MG63 (cell line): ENCODE results near the gene EVI5L. TPM values are rescaled to one million over a fixed set of nuclear protein-coding genes. Genes with fewer than 3 reads are reported as not detected.
A peak's percentile ranks its signal among the peaks of the same experiment; 100 is the strongest.
"Not testable (repeated sequence)": the region's sequence is repeated elsewhere in the genome, so short reads cannot be mapped to it uniquely, and the experiment has no call there.

Source experiments
- DNase-seq: peaks from one replicate; pipeline ENCODE4 v3.0.0-alpha.2; 2020
- H3K27me3 ChIP-seq: fragments of 250-450 bp; sonication (Bioruptor Pico); 2 replicates; pipeline ENCODE4 v1.5.1; 2020; ENCODE audit warnings: mild to moderate bottlenecking, moderate library complexity
- H3K36me3 ChIP-seq: fragments of 250-450 bp; sonication (Bioruptor Pico); 2 replicates; pipeline ENCODE4 v1.5.1; 2020; ENCODE audit warnings: mild to moderate bottlenecking, moderate library complexity
- H3K4me3 ChIP-seq: fragments of 250-450 bp; sonication (Bioruptor Pico); 2 replicates; pipeline ENCODE4 v1.5.1; 2020; ENCODE audit warnings: mild to moderate bottlenecking, moderate library complexity
- H3K9me3 ChIP-seq: fragments of 250-450 bp; sonication (Bioruptor Pico); 2 replicates; pipeline ENCODE4 v1.5.1; 2020; ENCODE audit warnings: mild to moderate bottlenecking, moderate library complexity
- total RNA-seq: library from RNA; depleted of rRNA; stranded (reverse); fragments of >200 nt; shearing (Covaris generic); gene quantifications from 2 replicates; pipeline ENCODE4 v1.2.3, GENCODE V29; 2014; ENCODE audit warnings: low replicate concordance

Gene EVI5L
- total RNA-seq, 1 experiment from 2014 or later = 21.4 TPM

DNA sequence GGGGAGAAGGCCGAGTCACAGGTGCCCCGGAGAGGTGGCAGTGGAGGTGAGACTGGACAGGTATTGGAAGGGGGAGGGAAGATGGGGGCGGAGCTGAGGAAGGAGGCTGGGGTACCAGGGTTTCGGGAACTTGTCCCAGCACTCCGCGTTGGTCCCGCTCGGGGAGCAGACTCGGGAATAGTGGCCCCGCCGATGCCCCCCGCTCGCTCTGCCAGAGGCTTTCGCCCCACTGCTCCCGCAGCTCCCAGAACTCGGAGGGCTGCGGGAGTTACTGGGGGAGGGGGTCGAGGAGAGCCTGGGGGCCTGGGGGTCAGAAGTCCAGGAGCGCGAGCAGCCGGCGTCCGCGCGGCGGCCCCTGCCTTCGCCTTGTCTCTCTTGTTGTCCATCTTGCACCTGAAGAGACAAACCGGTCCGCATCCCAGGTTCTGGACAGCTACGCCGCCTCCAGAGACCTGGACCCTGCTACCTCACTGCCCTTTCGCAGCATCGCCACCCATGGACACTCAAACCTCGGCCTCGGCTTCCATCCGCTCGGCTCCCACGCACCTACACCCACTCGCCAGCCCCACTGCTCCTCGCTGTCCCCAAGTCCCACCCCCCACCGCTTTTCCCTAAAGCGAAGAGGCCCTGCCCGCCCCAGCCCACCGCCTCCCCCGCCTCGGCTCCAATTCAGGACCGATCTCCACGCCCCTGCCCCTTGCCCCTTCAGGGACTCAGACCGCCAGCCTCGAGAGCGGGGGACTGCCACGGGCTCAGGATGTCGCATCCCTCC, 43.5 kb downstream of the EVI5L start:
- Histone ChIP-seq H3K9me3 (no peaks in the 10 kb centered on the region), H3K4me3 (peak overlapping the region; percentile 20; the same call in 1 of the 2 replicates), H3K36me3 (no peaks in the 10 kb centered on the region), H3K27me3 (peaks cover 24% of the 10 kb centered on the region)
- no peak for DNase-seq

DNA sequence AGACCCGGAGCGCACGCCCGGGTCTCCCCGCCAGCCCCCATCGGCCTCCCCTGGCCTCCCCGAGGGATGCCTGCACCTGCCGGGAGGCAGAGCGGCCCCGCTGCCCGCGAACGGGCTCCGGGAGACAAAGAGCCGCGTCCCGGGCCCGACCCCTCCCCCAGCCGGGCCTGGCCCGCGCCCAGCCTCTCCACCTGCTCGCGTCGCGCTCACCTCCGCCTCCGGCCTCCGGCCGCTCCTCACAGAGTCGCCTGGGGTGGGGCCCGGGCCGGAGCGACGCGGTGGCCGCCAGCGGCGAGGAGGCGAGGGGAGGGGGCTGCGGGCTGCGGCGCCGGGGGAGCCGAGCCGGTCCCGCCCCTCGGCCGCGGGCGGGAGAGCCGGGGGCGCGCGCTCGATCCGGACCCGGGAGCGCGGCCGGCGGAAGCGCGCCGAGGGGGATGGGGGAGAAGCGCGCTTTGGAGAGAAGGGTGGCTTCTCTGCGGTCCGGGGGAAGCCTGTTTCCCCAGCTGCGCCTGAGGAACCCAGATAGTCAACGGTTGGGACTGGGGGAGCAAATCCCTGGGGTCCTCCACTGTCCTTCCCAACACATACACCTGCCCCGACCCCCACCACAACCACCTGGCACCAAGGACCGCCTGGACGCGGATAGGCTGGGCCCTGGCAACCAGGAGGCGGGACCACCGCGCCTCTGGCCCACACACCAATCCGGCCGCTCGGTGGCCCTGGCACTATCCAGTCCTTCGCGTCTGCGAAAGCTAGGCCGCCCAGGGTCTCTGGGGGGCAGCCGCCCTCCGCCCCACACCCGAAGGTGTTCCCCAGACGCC, 44.3 kb downstream of the EVI5L start, which contains the start of gene PRR36:
PRR36 (minus strand) TSS at position 315 of the 821 bp plus-strand sequence. CDS start 701 bp downstream, outside the sequence.
- H3K27me3 ChIP-seq = peaks cover 24% of the 10 kb centered on the region
- no peaks in the 10 kb centered on the region for H3K36me3 ChIP-seq
- no peaks in the 10 kb centered on the region for H3K9me3 ChIP-seq
- DNase-seq = peak; percentile 43
- H3K4me3 ChIP-seq = peak within 1 kb of the TSS; percentile 27

DNA sequence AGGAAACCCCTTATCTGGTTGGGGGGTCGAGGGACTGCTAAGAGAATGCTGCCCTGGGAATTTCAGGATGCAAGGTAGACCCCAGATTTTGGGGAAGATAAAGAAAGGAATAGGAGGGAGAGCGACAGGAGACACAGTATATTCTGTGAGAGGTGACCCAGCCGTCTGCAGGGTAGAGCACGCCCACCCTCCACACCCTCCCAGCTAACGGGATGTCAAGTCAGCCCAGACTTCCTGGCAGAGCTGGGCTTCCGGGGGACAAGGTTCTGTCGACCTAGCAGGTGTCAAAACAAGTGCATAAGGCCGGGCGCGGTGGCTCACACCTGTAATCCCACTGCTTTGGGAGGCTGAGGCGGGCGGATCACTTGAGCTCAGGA, 44.9 kb downstream of the EVI5L start:
- Histone ChIP-seq H3K9me3 (no peaks in the 10 kb centered on the region), H3K27me3 (peaks cover 24% of the 10 kb centered on the region), H3K36me3 (no peaks in the 10 kb centered on the region), H3K4me3 (no peak overlapping the region)
- no peak for DNase-seq

DNA sequence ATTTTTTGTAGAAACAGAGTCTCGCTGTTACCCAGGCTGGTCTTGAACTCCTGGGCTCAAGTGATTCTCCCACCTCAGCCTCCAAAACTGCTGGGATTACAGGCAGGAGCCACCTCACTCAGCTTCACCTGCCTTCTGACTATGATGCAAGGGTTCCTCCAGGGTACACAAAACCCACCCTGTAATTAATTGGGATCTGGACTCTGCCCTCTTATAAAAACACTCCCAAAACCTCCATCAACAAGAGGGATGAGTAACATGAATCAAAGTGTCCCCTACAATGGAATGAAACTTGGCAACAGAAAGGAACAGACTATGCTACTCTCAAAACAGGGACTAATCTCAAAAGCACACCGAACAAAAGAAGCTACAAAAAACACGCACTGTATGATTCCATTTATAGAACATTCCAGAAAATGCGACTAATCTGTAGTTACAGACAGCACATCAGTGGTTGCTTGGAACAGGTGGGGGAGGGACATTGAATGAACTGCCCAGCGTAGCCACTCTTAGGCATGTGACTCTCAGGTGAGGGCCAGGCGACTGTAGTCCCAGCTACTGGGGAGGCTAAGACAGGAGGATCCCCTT, 47.3 kb downstream of the EVI5L start:
- H3K4me3 ChIP-seq = no peak overlapping the region
- H3K27me3 ChIP-seq = peaks cover 29% of the 10 kb centered on the region
- H3K36me3 ChIP-seq = no peaks in the 10 kb centered on the region
- peaks cover 2% of the 10 kb centered on the region; the same call in 1 of the 2 replicates for H3K9me3 ChIP-seq
- no peak for DNase-seq

DNA sequence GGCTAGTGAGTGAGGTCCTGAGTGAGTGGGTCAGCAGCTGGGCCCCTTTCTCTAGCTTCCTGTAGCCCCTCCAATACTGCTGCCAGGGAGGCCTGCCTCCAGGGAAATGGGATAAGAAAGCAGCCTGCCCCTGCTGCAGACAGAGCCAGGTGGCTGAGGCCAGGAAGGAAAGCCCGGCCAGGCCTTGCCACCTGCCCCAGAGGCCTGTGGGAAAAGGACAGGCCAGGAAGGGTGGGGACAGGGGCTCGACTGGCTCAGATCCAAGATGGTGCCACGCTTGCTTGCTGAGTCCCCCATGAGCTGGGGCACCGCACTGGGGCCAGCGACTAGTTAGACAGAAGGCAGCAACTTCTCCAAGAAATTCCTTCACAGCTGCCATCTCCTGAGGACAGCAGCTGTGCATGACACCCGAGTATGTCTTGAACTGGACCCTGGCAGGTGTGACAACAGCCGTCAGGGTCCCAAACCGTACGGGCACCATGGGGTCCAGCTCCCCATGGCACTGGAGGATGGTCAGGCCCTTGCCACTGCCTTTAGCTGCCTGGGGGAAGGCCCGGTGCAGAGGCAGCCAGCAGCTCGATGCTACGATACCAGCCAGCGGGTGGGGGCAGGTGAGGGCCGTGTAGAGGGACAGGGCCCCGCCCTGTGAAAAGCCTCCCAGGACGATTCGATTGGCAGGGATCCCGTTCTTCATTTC, 49.2 kb downstream of the EVI5L start:
- no peaks in the 10 kb centered on the region for H3K36me3 ChIP-seq
- no peak for DNase-seq

DNA sequence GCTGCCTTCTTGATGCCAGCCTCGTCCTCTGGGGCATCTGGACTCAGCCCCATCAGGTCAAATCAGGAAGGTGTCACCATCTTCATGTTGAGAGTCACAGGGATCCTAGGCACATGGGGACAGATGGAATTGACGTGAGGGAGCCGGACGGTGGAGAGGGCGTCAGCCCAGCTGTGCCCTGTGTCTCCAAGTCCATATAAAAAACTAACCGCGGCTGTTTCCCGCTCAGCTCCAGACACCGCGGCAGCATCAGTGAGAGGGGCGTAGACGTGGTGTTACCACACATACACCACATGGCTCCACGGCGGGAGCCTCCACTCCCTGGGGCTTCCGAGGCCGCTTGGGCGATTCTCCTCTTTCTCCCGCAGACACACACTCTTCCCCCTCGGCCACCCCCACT, 49.8 kb downstream of the EVI5L start:
- Histone ChIP-seq H3K4me3 (no peak overlapping the region), H3K9me3 (peaks cover 2% of the 10 kb centered on the region; the same call in 1 of the 2 replicates), H3K27me3 (peaks cover 6% of the 10 kb centered on the region), H3K36me3 (no peaks in the 10 kb centered on the region)
- DNase-seq = no peak

More for the DNA sequence above, 49.2 kb downstream of the EVI5L start:
- peaks cover 11% of the 10 kb centered on the region for H3K27me3 ChIP-seq
- H3K9me3 ChIP-seq = peaks cover 2% of the 10 kb centered on the region; the same call in 1 of the 2 replicates
- H3K4me3 ChIP-seq = no peak overlapping the region

DNA sequence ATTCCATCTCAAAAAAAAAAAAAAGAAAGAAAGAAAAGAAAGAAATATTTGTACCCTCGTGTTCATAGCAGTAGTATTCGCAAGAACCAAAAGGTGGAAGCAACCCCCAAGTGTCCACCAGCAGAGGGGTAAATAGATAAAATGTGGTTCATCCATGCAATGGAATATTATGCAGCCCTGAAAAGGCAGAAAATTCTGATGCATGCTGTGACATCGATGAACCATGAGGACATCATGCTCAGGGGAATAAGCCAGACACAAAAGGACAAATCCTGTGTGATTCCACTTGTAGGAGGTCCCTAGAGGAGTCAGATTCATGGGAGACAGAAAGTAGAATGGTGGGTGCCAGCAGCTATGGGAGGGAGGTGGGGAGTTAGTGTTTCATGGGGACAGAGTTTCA, 51.9 kb downstream of the EVI5L start:
- H3K27me3 ChIP-seq = peaks cover 5% of the 10 kb centered on the region; the same call in 1 of the 2 replicates
- no peak overlapping the region for H3K4me3 ChIP-seq
- H3K9me3 ChIP-seq = peaks cover 2% of the 10 kb centered on the region; the same call in 1 of the 2 replicates
- no peak for DNase-seq
- no peaks in the 10 kb centered on the region for H3K36me3 ChIP-seq

DNA sequence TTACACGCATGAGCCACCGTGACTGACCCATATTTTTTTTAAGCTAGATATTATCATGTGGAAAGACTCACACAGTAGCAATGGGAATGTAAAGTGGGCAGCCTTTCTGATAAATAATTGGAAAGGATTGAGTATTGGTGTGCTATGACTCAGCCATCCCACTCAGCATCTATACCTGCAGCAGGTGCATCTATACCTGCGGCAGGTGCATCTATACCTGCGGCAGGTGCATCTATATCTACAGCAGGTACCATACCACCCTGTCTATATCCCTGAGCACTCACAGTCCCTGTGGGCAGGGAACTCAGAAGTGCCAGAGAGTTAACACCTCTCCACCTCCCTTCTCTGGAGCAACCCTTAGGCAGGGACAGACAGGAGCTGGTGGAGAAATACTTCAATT, 53.1 kb downstream of the EVI5L start:
- no peak for DNase-seq
- no peaks in the 10 kb centered on the region for H3K36me3 ChIP-seq
- peaks cover 5% of the 10 kb centered on the region; the same call in 1 of the 2 replicates for H3K27me3 ChIP-seq
- no peak overlapping the region for H3K4me3 ChIP-seq
- peaks cover 2% of the 10 kb centered on the region; the same call in 1 of the 2 replicates for H3K9me3 ChIP-seq

DNA sequence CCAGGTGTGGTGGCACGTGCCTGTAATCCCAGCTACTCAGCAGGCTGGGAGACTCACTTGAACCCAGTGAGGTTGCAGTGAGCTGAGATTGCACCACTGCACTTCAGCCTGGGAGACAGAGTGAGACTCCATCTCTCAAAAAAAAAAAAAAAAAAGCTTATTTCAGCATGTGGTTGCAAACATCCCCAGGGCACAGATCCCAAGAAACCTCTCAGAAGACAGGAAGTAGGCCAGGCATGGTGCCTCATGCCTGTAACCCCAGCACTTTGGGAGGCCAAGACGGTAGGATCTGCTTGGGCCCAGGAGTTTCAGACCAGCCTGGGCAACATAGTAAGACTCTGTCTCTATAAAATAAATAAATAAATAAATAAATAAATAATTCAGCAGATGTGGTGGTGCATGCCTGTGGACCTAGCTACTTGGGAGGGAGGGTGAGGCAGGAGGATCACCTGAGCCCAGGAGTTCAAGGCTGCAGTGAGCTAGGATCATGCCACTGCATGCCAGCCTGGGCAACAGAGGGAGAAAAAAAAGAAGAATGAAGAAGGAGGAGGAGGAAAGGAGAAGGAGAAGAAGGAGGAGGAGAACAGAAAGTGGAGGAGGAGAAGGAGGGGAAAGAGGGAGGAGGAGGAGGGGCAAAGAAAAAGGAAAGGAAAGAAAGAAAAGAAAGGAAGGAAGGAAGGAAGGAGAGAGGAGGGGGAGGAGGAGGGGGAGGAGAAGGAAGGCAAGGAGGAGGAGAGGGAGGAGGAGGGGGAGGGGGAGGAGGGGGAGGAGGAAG, 54.0 kb downstream of the EVI5L start:
- Histone ChIP-seq H3K4me3 (no peak overlapping the region), H3K27me3 (peaks cover 5% of the 10 kb centered on the region; the same call in 1 of the 2 replicates), H3K9me3 (peaks cover 2% of the 10 kb centered on the region; the same call in 1 of the 2 replicates), H3K36me3 (no peaks in the 10 kb centered on the region)
- peak; percentile 50 for DNase-seq

DNA sequence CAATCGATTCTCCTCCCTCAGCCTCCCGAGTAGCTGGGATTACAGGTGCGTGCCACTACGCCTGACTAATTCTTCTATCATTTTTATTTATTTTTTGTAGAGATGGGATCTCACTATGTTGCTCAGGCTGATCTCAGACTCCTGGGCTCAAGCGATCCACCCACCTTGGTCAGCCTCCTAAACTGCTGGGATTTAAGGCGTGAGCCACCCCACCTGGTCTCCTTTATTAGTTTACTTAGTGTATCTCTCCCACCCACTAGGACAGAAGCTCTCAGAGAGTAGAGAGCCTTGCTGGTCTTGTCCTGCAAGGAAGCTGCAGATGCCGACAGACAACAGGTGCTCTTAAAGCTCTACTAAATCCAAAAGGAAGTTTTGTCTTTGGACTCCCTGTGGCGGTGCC, 55.8 kb downstream of the EVI5L start:
- no peak overlapping the region for H3K4me3 ChIP-seq
- peaks cover 2% of the 10 kb centered on the region; the same call in 1 of the 2 replicates for H3K9me3 ChIP-seq
- no peaks in the 10 kb centered on the region for H3K36me3 ChIP-seq
- no peak for DNase-seq
- peaks cover 5% of the 10 kb centered on the region; the same call in 1 of the 2 replicates for H3K27me3 ChIP-seq

DNA sequence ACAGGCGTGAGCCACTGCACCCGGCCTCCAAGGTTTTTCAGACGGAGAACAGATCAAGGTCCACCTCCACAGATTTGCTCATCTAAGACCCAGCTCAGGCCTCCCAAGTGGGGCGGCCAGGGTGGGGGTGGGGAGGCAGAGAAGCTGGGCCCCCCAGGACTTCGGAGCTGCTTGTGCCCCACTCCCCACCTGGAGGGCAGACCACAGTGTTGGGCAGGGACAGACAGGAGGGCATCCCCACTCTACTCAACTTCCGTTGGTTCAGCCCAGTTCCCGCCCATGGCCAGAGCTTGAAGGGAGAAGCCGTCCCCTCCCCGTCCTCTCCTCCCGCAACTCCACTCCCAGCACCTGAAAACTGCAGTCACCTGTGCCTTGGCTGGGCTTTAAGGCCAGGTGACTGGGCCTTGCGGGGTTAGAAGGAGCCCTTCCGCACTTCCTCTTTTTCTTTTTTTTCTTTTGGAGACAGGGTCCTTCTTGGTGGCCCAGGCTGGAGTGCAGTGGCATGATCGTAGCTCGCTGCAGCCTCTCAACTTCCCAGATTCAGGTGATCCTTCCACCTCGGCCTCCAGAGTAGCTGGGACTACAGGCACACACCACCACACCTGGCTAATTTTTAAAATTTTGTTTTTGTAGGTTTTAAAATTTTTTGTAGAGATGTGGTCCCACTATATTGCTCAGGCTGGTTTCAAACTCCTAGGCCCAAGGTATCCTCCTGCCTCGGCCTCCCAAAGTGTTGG, 57.6 kb downstream of the EVI5L start:
- Histone ChIP-seq H3K27me3 (no peaks in the 10 kb centered on the region), H3K4me3 (peak overlapping the region; percentile 89), H3K36me3 (no peaks in the 10 kb centered on the region), H3K9me3 (no peaks in the 10 kb centered on the region)
- DNase-seq = no peak

DNA sequence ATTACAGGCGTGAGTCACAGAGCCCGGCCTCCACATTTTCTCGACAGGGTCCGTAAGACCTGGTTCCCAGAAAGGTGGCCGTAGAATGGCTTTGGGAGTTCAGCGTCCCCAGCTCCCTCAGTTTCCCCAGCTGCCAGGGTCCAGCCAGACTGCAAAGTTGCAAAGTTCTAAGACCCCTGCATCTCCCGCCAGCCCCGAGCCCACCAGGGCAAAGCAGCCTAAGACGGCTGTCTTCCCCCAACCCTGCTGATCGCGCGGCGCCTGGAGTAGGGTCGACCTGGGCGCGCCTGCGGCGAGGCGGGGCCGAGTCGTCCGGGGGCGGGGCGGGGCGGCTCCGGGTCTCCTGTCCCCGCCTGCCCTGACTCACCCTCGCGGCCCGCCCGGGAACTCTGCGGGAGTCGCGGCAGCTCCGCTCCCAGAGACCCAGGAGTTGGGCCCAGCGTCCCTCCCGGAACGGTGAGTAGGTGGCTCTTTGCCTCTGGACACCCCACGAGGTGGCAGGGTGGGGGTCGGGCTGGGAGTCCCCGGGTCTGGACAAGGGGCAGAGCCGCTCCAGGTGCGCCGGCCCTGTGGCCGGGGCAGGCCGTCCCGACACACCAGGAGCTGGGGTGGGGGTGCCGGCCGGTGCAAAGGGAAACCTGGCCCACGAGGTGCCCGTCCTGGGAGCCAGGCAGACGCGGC, 58.3 kb downstream of the EVI5L start, which contains the start of gene LRRC8E:
LRRC8E (plus strand) TSS at position 366 of the 681 bp plus-strand sequence. CDS start 7,094 bp downstream, outside the sequence.
- Histone ChIP-seq H3K4me3 (peak within 1 kb of the TSS; percentile 89), H3K27me3 (no peaks in the 10 kb centered on the region), H3K9me3 (no peaks in the 10 kb centered on the region), H3K36me3 (no peaks in the 10 kb centered on the region)
- DNase-seq = peak; percentile 95

DNA sequence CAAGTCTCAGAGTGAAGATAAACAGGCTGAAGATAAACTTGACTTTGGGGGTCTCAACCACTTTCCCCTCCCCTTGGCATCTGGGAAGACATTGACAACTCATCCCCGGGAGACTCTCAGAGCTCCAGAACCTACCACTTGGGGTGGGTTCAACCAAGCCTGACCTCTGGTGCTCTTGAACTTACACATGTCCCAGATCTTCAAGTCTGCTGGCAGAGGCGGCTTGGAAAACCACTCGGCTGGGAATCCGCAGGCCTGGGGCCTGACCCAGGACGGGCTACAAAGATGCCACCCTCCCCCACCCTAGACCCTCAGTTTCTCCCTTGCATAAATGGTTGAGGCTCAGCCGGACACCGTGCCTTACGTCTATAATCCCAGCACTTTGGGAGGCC, 58.8 kb downstream of the EVI5L start:
- Histone ChIP-seq H3K36me3 (no peaks in the 10 kb centered on the region; the same call in 1 of the 2 replicates), H3K27me3 (no peaks in the 10 kb centered on the region), H3K9me3 (no peaks in the 10 kb centered on the region), H3K4me3 (peak overlapping the region; percentile 89)
- DNase-seq = no peak

DNA sequence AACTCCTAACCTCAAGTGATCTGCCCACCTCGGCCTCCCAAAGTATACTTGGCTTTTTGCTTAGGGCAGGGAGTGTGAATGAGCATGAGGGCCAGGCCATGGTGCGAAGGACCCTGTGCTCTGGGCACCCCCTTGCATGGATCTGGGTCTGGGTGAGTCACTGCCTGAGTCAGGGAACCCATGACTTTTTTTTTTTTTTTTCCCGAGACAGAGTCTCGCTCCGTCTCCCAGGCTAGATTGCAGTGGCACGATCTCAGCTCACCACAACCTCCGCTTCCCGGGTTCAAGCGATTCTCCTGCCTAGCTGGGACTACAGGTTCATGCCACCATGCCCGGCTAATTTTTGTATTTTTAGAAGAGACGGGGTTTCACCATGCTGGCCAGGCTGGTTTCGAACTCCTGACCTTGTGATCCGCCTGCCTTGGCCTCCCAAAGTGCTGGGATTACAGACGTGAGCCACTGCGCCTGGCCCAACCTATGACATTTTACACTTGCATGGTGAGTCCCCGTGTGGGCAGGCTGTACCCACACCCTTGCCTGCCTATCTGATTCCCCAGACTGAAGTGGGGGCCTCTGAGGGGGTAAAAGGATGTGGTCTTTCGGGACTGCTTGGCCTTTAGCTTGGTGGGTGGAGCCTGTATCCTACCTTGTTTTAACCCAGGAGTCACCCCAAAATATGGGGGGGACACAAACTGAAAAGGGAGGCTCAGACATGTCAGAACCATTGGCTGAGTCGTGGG, 63.5 kb downstream of the EVI5L start:
- not testable (repeated sequence) for DNase-seq, H3K9me3 ChIP-seq, H3K4me3 ChIP-seq, H3K27me3 ChIP-seq
- peaks cover 12% of the 10 kb centered on the region for H3K36me3 ChIP-seq
